Jurkat, Clone E6-1 (cell line): ENCODE results near the gene DIDO1.
A peak's percentile ranks its signal among the peaks of the same experiment; 100 is the strongest.

Experiments used
- DNase-seq: peaks from one replicate; pipeline ENCODE4 v3.0.0-alpha.2; 2011; ENCODE audit warnings: low read depth, low spot score
- H3K4me3 ChIP-seq: 2 replicates; pipeline ENCODE4 v1.5.1; 2011; ENCODE audit warnings: mild to moderate bottlenecking, low read length, control low read depth, moderate library complexity

The DIDO1 gene

GRCh38 chr20:62952968-62953838, 26.9 kb upstream of the DIDO1 start:
- DNase-seq: no peak
- H3K4me3 ChIP-seq: peak overlapping the region; percentile 15

GRCh38 chr20:62952373-62952967, 26.2 kb upstream of the DIDO1 start, which contains the start of gene SLC17A9:
Gene SLC17A9 (plus strand): TSS chr20:62952709. CDS start chr20:62952831, 122 bp downstream.
- DNase-seq: no peak
- H3K4me3 ChIP-seq: peak within 1 kb of the TSS; percentile 15; the same call in 1 of the 2 replicates

- DNase-seq: no peak
- H3K4me3 ChIP-seq: no peak overlapping the region
Observed at GRCh38 chr20:62951896-62952372, 25.6 kb upstream of the DIDO1 start.

- no peak overlapping the region for H3K4me3 ChIP-seq
- no peak for DNase-seq
Observed at GRCh38 chr20:62951143-62951895, 25.0 kb upstream of the DIDO1 start.

GRCh38 chr20:62950741-62951140, 24.4 kb upstream of the DIDO1 start:
- no peak overlapping the region for H3K4me3 ChIP-seq
- DNase-seq: no peak

GRCh38 chr20:62949962-62950361, 23.7 kb upstream of the DIDO1 start:
- no peak overlapping the region for H3K4me3 ChIP-seq
- DNase-seq: no peak

GRCh38 chr20:62949153-62949821, 23.0 kb upstream of the DIDO1 start:
- no peak overlapping the region for H3K4me3 ChIP-seq
- DNase-seq: no peak

GRCh38 chr20:62947532-62948300, 21.4 kb upstream of the DIDO1 start:
- DNase-seq: no peak
- H3K4me3 ChIP-seq: no peak overlapping the region

- no peak overlapping the region for H3K4me3 ChIP-seq
- no peak for DNase-seq
Observed at GRCh38 chr20:62946918-62947317, 20.6 kb upstream of the DIDO1 start.

GRCh38 chr20:62945771-62946339, 19.6 kb upstream of the DIDO1 start:
- DNase-seq: no peak
- no peak overlapping the region for H3K4me3 ChIP-seq

- DNase-seq: no peak
- H3K4me3 ChIP-seq: no peak overlapping the region
Observed at GRCh38 chr20:62944746-62945145, 18.4 kb upstream of the DIDO1 start.

- DNase-seq: no peak
- H3K4me3 ChIP-seq: no peak overlapping the region
Observed at GRCh38 chr20:62944184-62944583, 17.9 kb upstream of the DIDO1 start.

- DNase-seq: no peak
Observed at GRCh38 chr20:62943396-62943795, 17.1 kb upstream of the DIDO1 start.

GRCh38 chr20:62942456-62942855, 16.2 kb upstream of the DIDO1 start:
- DNase-seq: no peak
- H3K4me3 ChIP-seq: no peak overlapping the region

More at GRCh38 chr20:62943396-62943795, 17.1 kb upstream of the DIDO1 start:
- H3K4me3 ChIP-seq: no peak overlapping the region

- no peak overlapping the region for H3K4me3 ChIP-seq
- no peak for DNase-seq
Observed at GRCh38 chr20:62941792-62942191, 15.5 kb upstream of the DIDO1 start.

GRCh38 chr20:62940875-62941274, 14.6 kb upstream of the DIDO1 start:
- DNase-seq: no peak

GRCh38 chr20:62938105-62938888, 12.0 kb upstream of the DIDO1 start, which contains the start of gene GID8:
Gene GID8 (plus strand): TSS chr20:62938147. CDS start chr20:62941503, 3,356 bp downstream.
- peak within 1 kb of the TSS; percentile 60 for H3K4me3 ChIP-seq
- DNase-seq: no peak

More at GRCh38 chr20:62940875-62941274, 14.6 kb upstream of the DIDO1 start:
- no peak overlapping the region for H3K4me3 ChIP-seq
